K562 (cell line): ENCODE measurements around the gene BCAS1.

Experiments used
- ATF7 ChIP-seq: fragments of 450-650 bp; IDR thresholded peaks from 2 replicates; pipeline ENCODE4 v1.7.1; 2014; ENCODE audit warnings: mild to moderate bottlenecking, moderate library complexity
- MBD2 ChIP-seq: sonication (generic); IDR thresholded peaks from 2 replicates; pipeline ENCODE4 v1.6.1; 2016; ENCODE audit warnings: low read depth, borderline replicate concordance
- NFE2 ChIP-seq: IDR thresholded peaks from 2 replicates; pipeline ENCODE4 v1.6.1; 2014; ENCODE audit warnings: antibody characterized with exemption, low read depth
- RBFOX2 ChIP-seq: fragments of 200-400 bp; formaldehyde crosslinking; IDR thresholded peaks from 2 replicates; pipeline ENCODE4 v1.6.1; 2017; ENCODE audit warnings: low read depth, mild to moderate bottlenecking, low read length, moderate library complexity
- SPI1 ChIP-seq: IDR thresholded peaks from 2 replicates; pipeline ENCODE4 v1.6.1; 2011; ENCODE audit warnings: low read depth, low read length, control low read depth, borderline replicate concordance
- ZBTB34 ChIP-seq: fragments of 250-450 bp; sonication (Bioruptor Pico); IDR thresholded peaks from 2 replicates; pipeline ENCODE4 v1.8.0; 2021; ENCODE audit warnings: mild to moderate bottlenecking, moderate library complexity
- ZNF512 ChIP-seq: IDR thresholded peaks from 2 replicates; pipeline ENCODE4 v1.6.1; 2016; ENCODE audit warnings: missing genetic modification characterization, missing compliant biosample characterization

GRCh38 chr20:54098047-54098446 is 27.7 kb upstream of the BCAS1 start:
- TF ChIP-seq MBD2 (no peak), ZBTB34 (CRISPR knock-in tag) (no peak), SPI1 (no peak), RBFOX2 (no peak), ATF7 (no peak), ZNF512 (tag) (no peak), NFE2 (no peak)
